Upper lobe of right lung (tissue), 1 donor: ENCODE data around the gene ERC2. TPM values are rescaled to one million over a fixed set of nuclear protein-coding genes. Genes with fewer than 3 reads are reported as not detected.

Experiments
- ATAC-seq: fragments of 200-7000 bp; cut with Tn5 transposase; one replicate; pipeline ENCODE4 v1.9.1; 2020; ENCODE audit warnings: mild to moderate bottlenecking, moderate library complexity
- DNase-seq: peaks from one replicate; pipeline ENCODE4 v3.0.0-alpha.2; 2020
- H3K27ac ChIP-seq: fragments of 200-600 bp; one replicate; pipeline ENCODE4 v1.8.0; 2022
- H3K27me3 ChIP-seq: fragments of 200-600 bp; one replicate; pipeline ENCODE4 v1.8.0; 2022; ENCODE audit warnings: mild to moderate bottlenecking
- H3K36me3 ChIP-seq: fragments of 200-600 bp; one replicate; pipeline ENCODE4 v1.8.0; 2022
- H3K4me1 ChIP-seq: fragments of 200-600 bp; one replicate; pipeline ENCODE4 v1.8.0; 2022
- H3K4me3 ChIP-seq: fragments of 200-600 bp; one replicate; pipeline ENCODE4 v1.8.0; 2022; ENCODE audit warnings: mild to moderate bottlenecking
- H3K9me3 ChIP-seq: fragments of 200-600 bp; one replicate; pipeline ENCODE4 v1.8.0; 2022
- CTCF ChIP-seq: fragments of 200-600 bp; IDR thresholded peaks from one replicate; pipeline ENCODE4 v1.8.0; 2022; ENCODE audit warnings: antibody characterized with exemption
- intact Hi-C: fragments of 100-400 bp; cut with DNase I; formaldehyde crosslinking; loops from one replicate; pipeline ENCODE4 v1.11.0; 2022
- total RNA-seq: library from RNA; stranded (reverse); fragmentation: NEBNext Ultra II Directional; extraction: Animal tissue kit (Norgen Biotek cat#: 25700); gene quantifications from one replicate; pipeline ENCODE4 v1.2.1, GENCODE V29; 2021
- donor health status: DM: no; HTN: yes; CAD: no; lungs with severe emphysema.

ERC2 gene
- total RNA-seq, 1 donor from 2014 or later: 1.4 TPM

- Histone ChIP-seq H3K9me3 (no peaks in the 10 kb centered on the region), H3K27ac (no peak overlapping the region), H3K36me3 (no peaks in the 10 kb centered on the region), H3K4me3 (no peak overlapping the region), H3K27me3 (no peaks in the 10 kb centered on the region), H3K4me1 (no peaks in the 10 kb centered on the region)
- intact Hi-C loops: no loop called here
- no peak for DNase-seq
- no peak for TF ChIP-seq CTCF
- ATAC-seq: no peak
These were observed 933.4 kb downstream of the ERC2 start for GRCh38 chr3:55534876-55535275.

- H3K9me3 ChIP-seq: no peaks in the 10 kb centered on the region
- intact Hi-C loops: no loop called here
- H3K27ac ChIP-seq: no peak overlapping the region
- H3K4me1 ChIP-seq: no peaks in the 10 kb centered on the region
- no peaks in the 10 kb centered on the region for H3K36me3 ChIP-seq
- no peaks in the 10 kb centered on the region for H3K27me3 ChIP-seq
- H3K4me3 ChIP-seq: no peak overlapping the region
- no peak for ATAC-seq
- TF ChIP-seq CTCF: no peak
- no peak for DNase-seq
These were observed 935.5 kb downstream of the ERC2 start for GRCh38 chr3:55532806-55533205.

GRCh38 chr3:55531321-55531720, 936.9 kb downstream of the ERC2 start:
- Histone ChIP-seq H3K36me3 (no peaks in the 10 kb centered on the region), H3K4me3 (no peak overlapping the region), H3K4me1 (no peaks in the 10 kb centered on the region), H3K27me3 (no peaks in the 10 kb centered on the region), H3K9me3 (no peaks in the 10 kb centered on the region), H3K27ac (no peak overlapping the region)
- ATAC-seq (no peak), DNase-seq (no peak)
- TF ChIP-seq CTCF: no peak
- intact Hi-C loops: no loop called here

GRCh38 chr3:55527361-55527760, 940.9 kb downstream of the ERC2 start:
- no peak for DNase-seq
- Histone ChIP-seq H3K36me3 (no peaks in the 10 kb centered on the region), H3K4me3 (no peak overlapping the region), H3K9me3 (no peaks in the 10 kb centered on the region), H3K4me1 (no peaks in the 10 kb centered on the region), H3K27ac (no peak overlapping the region), H3K27me3 (no peaks in the 10 kb centered on the region)
- no peak for TF ChIP-seq CTCF
- intact Hi-C loops: no loop called here
- no peak for ATAC-seq

GRCh38 chr3:55526332-55527030, 941.8 kb downstream of the ERC2 start:
- Histone ChIP-seq H3K4me3 (no peak overlapping the region), H3K27ac (no peak overlapping the region), H3K4me1 (no peaks in the 10 kb centered on the region), H3K27me3 (no peaks in the 10 kb centered on the region), H3K9me3 (no peaks in the 10 kb centered on the region), H3K36me3 (no peaks in the 10 kb centered on the region)
- ATAC-seq (no peak), DNase-seq (no peak)
- intact Hi-C loops: no loop called here
- no peak for TF ChIP-seq CTCF

- H3K4me3 ChIP-seq: no peak overlapping the region
- no peaks in the 10 kb centered on the region for H3K9me3 ChIP-seq
- ATAC-seq: no peak
- H3K4me1 ChIP-seq: no peaks in the 10 kb centered on the region
- no peaks in the 10 kb centered on the region for H3K27me3 ChIP-seq
- no peak for DNase-seq
- TF ChIP-seq CTCF: no peak
- intact Hi-C loops: no loop called here
- H3K27ac ChIP-seq: no peak overlapping the region
- H3K36me3 ChIP-seq: no peaks in the 10 kb centered on the region
These were observed 942.8 kb downstream of the ERC2 start for GRCh38 chr3:55525436-55525835.
